ENCODE data around the gene TTLL5.

TTLL5 gene

DNA sequence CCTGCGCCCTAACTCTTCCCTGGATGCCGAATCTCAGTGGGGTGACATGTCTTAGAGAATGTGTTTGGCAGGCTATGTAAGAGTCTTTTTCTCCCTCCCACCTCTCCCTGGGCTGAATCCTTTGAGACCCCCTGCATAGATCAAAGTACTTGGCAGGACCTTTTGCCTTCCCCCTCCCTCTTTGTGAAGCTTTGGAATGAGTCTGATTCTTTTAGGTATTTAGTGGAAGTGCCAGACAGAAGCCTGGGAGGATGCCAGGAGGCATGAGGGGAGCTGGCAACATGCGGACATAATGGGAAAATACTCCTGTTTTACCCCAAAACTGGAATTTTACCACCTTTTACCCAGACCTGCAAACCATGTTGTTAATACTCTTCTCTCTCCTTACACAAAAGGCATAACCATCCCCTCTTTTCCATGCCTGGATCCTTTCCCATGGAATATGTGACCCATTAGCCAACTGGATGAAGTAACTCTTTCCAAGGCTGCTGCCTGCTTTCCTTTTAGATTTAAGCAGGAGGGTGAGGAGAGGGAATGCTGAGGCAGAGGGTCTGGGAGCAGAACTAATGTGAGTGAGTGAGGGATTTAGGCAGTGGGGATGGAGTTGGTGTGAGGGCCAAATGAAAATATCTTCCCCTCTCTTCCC lies 41.7 kb downstream of the TTLL5 start:
- DNase-seq (ENCODE audit: low read depth, low spot score) = peak; percentile 32

DNA sequence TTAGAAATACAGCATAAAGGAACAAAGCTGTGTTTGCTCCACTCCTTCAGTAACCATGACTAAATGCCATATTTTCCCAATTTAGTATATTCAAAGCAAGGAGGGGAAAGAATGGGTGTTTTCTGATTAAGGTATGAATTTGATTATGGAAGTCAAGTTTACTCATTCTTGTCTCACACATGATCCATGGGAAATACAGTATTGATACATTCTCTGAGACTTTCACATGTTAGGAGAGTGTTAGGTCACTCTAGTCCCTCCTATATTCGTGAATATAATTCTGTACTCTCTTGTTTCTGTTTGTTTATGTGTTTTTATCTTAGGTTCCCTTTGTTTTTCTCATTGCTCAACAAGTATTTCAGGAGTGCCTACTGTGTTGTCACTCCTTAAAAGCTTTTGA lies 42.4 kb downstream of the TTLL5 start:
- no peak for DNase-seq (ENCODE audit: low read depth, low spot score)

DNA sequence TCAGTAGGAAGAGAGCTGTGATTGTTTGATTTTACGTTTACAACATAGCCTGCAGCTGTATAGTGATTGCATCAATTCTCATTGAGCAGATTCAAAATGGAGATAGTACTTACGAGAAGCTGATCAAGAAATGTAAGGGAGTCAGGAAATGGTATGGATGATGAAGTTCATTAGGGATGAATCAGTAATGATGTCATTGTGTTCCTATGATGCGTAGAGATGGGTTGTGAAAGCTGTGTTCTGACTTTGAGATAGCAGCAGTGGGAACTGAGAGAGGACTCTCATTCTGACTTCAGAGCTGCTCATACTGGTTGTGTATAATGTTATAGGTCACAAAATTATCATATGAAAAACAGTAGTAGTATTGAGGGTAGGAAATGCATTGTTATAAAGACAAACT lies 44.0 kb downstream of the TTLL5 start:
- no peak for DNase-seq (ENCODE audit: low read depth, low spot score)

DNA sequence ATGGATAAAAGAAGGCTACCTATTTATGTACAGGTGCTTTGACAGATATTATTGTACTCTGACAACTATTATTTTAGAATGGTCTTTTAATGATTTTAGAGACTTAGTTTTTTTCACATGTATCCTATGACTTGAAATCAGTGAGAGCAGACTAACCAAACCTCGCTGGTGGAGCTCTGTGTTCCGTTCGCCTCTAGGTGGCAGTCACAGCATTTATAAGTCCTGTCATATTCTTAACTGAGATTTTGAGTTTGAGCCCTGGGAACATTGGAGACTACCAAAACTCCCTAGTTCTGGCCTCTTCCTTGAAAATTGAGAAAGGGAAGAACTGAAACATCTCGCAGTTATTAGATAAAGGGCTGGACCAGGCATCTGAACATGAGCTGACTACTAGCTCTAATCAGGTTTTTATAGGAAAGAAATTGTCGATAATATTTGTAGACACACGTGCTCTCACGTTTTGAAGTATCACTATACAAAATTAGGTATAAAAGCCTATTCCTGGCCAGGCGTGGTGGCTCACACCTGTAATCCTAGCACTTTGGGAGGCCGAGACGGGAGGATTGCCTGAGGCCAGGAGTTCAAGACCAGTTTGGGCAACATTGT lies 48.3 kb downstream of the TTLL5 start:
- peak; percentile 61 for DNase-seq (ENCODE audit: low read depth, low spot score)

DNA sequence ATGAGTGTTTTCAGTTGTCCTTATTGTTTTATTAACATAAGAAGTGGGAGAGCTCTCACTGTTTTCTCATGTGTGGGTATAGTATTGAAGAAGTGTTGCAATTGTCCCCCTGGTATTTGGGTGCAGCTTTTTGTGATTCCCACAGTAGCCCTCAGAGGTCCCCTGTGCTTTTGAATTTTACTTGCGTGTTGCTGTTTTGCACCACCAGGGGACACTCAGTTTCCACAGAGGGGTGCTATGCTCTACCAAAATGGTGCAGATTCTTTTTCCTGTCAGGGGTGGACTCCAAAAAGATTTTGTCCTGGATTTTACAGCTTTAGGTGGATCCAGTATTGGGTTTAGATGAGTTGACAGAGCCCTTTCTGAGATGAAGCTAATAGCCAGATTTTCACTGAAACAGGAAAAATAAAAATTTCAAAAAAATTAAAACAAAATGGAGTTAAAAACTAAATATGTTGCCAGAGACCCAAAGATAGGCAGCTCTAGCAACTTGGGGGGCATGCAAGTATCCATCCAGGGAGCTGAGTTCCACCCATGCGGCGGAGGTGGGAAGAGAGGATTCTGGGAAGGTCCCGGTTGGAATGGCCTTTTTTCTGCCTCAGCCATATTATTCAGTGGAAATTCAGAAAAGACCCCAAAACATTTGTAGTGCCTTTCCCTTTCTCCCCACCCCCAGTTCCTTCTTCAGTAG lies 50.2 kb downstream of the TTLL5 start:
- DNase-seq (ENCODE audit: low read depth, low spot score) = peak; percentile 27

DNA sequence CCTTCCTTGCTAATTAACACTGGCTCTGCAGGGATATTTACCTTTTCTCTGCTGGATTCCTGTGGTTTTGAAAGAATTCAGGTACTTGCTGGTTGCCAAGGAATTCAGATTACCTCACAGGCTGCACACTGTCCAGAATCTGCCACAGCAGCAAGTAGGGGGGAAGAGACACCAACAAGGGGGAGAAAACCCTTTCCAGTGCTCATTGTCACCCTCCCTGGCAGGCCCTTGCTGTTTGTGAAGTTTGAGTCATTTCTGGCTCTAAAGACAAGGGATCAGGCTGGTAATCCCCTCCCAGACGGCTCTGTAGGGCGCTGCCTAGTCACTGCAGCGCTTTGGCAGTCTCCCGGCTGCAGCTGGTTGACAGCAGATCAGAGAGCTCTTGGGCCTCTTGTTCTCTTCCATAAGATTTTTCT lies 50.8 kb downstream of the TTLL5 start:
- DNase-seq (ENCODE audit: low read depth, low spot score) = peak; percentile 82

DNA sequence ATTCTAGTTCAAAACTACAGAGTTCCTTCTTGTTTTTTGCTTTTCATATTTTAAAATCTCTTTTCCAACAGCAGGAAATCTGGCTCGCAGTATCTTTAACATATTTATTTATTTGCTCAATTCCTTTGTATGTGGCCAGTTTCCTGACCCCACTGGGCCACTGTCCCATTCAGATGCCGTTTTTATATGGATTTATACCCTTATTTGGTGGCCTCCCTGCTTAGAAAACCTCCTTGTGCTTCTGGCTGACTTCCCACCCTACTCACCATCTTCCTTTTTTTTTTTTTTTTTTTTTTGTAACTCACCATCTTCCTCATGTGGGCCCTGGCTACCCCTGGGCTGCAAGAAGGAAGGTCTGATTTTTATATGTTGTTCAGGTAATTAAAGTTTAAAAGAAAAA lies 53.9 kb downstream of the TTLL5 start:
- no peak for DNase-seq (ENCODE audit: low read depth, low spot score)

DNA sequence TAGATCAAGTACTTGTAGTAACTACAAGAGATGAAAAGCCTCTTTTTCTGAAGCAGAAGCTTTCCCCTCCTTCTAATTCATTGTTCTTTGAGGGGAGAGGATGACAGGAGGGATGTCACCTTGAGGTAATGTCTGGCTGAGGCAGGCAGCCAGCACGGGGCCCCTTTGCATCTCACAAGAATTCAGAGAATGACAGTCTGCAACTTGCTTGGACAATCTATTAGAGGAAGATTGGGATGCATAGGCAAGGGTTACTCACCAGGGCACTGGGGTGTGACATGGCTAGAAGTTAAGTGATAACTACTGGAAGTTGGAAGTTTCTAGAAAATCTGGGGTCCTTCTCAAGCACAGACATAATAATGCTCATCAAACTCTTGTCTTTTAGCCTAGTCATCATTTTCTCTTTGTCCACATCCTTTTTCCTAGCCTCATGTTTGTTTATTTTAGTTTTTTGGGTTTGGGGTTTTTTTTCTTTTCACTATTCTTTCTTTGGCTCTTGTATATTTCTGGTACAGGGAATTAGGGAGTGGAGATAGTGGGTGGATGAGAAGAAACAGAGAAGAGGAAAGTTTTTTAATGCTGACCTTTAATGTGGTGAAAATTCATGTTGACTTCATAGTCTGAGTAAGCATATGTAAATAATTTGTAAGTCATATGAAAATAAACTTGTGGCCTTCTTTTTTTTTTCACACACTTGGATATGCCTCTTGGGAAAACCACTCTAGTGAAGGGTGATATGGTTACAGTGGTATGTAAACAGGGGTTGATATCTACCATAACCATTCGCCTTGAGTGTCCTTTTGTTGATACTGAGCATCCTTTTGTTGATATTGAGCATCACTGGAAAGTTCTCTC lies 55.1 kb downstream of the TTLL5 start:
- DNase-seq (ENCODE audit: low read depth, low spot score) = peak; percentile 11

DNA sequence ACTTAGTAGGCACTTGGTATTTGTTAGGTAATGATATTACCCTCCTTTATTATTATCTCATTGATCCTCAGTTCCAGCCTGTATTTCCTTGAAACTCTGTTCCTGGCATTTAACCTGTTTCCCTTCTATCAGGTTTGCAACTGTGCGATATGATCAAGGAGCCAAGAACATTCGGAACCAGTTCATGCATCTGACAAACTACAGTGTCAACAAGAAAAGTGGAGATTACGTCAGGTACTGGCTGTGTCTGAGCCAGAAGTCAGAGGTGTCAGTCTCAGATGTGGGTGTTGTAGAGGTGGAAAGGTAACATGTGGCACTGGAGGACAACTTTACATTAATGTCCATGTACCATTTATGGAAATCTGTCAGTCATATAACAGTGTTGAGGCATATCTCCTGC lies 56.7 kb downstream of the TTLL5 start:
- DNase-seq (ENCODE audit: low read depth, low spot score) = no peak

DNA sequence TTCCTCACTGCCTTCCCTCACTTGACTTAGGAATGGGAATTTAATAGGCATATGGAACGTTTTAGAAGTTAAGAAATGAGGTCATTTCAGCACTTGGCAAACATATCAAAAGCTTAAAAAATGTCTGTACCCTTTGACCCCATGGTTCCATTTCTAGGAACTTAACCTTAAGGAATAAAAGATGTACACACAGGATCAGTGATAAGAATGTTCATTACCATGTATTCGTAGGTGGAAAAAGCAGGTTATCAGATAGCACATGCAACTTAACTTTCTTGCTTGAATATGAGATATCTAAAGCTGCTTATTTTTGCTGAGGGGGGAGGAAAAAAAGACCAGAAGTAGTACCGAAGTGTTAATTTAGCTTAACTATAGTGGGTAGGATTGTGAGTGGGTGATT lies 57.2 kb downstream of the TTLL5 start:
- no peak for DNase-seq (ENCODE audit: low read depth, low spot score)

DNA sequence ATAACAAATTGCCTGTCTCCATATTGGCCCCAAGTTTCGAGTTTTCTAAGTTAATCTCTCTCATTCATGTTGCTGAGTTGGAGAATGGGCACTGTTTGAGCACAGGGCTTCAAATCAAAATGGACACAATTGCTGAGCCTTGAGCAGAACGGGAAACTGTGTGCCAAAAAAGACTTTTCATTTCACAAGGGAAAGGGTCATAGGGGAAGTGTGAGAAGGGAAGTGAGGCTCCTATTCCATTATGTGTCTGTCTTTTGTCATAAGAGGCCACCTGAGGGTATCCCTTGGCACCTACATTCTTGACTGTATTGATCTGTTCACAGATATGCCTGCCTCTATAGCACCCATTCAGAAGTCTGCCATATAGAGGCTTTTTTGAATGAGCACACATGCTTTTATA lies 59.1 kb downstream of the TTLL5 start:
- DNase-seq (ENCODE audit: low read depth, low spot score) = no peak

DNA sequence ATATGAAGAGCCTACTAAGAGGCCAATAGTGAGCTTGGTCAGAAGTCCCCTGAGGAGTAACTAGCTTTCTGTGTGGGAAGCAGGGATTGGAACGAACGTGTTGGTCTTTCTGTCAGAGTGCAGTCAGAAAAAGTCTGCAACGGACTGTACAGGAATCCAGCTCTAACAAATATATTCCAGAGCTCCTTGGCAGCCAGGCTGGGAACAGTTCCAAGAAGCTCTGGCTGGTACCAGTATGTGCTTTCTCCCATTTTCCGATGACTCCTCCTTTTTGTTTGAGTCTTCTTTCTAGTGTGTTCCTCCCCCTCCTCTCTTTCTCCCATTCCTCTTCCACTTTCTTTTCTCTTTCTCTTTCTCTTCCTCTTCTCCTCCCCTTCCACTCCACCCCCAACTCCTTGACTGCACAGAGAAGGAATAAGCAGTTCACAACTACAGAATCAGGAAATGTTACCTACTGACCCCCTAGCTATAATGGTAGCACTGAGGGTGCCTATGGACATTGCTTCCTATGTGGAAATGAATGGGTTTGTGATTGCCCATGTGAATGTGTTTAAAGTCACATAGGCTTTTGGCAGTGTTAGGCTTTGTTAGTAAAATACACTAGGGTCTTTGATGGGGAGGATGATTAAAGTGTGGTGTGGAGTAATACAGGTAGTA lies 59.9 kb downstream of the TTLL5 start:
- no peak for DNase-seq (ENCODE audit: low read depth, low spot score)

DNA sequence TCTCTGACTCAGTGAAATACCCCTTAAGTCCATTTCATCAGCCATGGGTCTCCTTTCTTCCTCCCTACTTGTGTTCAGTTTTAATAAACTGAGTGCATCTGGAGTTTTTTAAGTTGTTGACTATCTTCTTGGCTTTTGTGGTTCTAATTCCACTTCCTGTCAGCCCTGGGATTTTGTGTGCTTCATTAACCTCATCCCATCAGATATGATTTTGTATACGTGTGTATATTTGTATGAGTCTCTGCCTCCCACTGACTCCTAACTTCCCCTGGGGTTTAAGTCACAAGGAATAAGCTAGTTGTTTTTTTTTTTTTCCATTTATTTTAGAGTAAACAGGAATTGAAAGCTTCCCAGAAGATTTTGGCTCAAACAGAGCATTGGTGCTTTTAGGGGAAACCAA lies 62.7 kb downstream of the TTLL5 start:
- no peak for DNase-seq (ENCODE audit: low read depth, low spot score)

DNA sequence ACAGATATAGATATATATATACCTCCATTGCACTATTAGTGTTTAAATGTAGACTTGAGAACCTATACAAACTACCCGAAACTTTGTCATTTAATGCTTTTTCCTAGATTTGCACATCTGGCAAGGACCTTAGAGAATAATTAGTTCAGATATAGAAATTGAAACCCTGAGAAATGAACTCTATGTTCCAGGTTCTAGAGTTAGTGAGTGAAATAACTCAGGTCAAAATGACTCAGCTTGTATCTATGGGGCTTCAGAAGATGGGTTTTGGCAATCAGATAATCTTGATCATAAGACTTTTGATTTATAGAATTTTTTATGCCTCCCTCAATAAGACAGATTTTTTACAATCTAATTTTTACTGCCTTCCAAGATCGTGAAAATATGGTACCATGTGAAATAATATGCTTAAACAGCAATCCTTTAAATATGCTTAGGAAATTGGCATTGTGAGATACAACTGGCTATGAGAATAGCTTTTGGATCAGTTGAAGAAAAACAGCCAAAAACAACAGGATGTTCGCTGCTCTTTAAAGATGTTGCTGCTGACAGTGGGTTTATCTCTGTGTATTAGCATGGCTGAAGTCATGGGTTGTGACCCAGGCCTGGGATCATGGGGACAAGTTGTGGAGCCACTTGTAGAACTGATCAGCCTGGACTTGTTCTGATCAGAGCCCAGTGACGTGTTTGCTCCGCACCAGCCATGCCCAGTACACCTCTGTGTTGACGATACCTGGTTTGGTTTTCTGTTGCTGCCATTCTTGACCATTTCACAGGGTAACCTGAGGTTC lies 63.6 kb downstream of the TTLL5 start:
- DNase-seq (ENCODE audit: low read depth, low spot score) = no peak

DNA sequence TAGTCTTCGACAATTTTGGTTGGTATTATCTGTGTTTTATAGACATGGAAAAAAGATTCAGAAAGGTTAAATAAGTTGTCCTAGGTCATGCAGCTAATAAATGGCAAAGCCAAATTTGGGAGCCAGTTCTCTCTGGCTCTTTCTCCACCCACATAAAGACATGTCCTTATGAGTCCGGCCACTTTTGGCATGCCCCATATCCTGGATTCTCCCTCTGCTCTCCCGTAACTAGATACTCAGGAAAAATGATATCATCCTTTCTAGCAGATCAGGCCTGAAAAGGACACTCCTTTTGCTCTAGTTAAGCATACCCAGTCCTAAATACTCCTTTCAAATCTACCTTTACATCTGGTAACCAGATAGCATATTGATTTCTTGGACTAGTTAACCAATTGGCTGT lies 64.4 kb downstream of the TTLL5 start:
- no peak for DNase-seq (ENCODE audit: low read depth, low spot score)

DNA sequence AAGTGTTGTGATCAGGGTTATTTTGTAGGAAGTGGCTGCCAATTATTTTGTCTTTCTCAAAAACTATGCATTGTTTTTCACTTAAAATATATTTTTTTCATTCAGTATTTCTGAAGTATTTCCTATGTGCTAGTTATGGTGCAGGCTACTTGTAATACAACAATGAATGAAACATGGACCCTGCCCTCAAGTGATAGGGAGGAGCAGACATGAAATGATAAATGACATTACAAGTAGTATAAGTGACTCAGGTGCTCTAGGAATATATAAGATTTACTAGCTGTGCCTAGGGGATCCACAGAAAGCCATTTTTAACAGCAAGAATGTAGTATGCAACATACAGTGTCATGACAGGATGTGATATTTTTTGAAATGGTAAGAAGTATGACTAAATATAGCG lies 65.3 kb downstream of the TTLL5 start:
- no peak for DNase-seq (ENCODE audit: low read depth, low spot score)

DNA sequence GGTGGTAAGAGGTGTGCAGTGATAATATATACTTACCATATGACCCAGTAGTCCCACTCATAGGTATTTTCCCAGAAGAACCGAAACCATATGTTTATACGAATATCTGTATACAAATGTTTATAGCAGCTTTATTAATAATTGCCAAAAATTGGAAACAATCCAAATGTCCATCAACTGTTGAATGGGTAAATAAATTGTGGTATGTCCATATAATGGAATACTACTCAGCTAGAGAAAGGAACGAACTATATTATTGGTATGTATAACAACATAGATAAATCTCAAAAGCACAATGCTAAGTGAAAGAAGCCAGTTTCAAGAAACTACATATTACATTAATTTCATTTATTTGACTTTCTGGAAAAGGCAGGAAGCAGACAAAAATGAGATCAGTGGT lies 66.1 kb downstream of the TTLL5 start:
- no peak for DNase-seq (ENCODE audit: low read depth, low spot score)

DNA sequence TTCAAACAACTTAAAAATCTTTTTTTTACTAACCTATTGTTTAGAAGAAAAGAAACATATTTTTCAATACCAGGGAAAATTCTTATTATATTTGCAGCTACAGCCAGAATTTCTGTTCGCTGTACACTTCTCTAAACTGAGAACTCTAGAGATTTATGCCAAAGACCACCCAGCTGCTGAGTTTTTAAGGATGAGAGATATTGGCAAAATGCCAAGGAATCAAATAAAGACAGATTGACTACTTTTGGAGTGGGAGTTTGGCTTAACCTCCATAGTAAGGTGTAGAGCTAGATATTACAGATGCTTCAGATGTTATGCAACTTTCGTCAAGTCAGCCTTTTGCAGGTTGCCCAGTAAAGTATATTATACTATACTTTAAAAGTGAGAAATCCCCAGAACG lies 71.8 kb downstream of the TTLL5 start:
- DNase-seq (ENCODE audit: low read depth, low spot score) = no peak

DNA sequence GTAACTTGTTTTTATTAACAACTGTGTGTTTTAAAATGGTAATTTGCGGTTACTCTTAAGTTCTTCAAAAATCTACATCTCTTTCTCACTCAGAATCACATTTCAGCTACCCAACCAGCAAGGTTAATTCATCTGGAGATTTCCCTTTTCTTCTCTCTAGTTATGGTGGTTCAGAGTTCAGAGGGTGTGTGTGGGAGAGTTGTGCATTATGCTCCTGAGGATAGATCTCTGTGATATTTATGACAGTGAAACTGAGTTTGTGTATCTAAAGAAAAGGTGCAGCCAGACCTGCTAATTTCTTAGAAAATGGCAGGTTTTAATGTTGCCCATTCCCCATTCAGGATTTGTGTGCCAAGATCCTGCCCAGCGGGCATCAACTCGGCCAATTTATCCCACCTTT lies 73.8 kb downstream of the TTLL5 start:
- DNase-seq (ENCODE audit: low read depth, low spot score) = no peak

DNA sequence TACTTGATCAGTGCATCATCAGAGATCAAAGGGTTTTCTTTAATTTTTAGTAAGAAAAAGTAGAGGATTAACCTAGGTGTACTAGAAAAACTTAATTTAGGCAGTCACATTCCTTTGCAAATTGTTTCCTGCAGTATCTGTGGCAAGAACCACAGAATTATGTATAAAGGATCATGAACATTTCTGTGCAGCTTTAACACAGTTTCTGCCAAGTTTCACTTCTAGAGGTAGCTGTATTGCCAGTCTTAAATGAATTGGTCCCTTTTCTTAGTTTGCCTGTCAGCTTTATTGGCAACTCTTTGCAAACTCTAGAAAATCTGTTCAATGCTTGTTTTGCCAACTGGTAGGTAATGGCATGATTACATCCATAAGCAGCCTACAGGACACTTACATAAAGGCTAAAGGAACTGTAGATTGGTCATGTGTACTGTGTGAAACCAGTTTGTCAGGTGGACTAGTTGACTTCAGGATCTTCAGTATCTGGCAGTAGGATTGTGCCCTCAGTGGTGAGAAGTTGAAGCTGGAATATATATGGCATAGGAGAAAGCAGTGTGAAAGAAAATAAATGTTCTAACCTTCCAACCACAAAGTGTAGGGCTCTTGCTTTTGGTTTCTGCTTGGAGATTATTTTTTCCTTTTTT lies 75.9 kb downstream of the TTLL5 start:
- no peak for DNase-seq (ENCODE audit: low read depth, low spot score)

DNA sequence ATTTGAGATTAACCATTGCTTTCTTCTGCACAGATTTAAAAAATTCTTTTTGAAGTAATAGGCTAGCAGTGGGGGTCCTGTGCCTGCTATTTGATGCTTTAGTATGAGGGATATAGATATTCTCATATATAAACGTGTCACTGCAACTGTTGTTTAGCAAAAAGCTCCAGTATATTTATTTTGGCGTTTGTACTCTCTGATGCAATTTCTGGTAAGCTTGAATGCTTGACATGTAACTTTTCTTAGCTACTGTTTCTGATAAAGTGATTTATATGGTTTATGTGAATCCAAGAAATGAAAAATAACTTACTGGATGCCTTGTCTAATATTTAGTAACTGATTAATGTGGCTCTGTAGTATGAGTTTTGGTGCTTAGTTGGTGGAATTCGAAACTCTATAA lies 77.1 kb downstream of the TTLL5 start:
- no peak for DNase-seq (ENCODE audit: low read depth, low spot score)
